Bronchial epithelial cell (primary cell): ENCODE data around the gene TSPOAP1. TPM values are rescaled to one million over a fixed set of nuclear protein-coding genes. Genes with fewer than 3 reads are reported as not detected.

ENCODE experiments used
- DNase-seq: peaks from one replicate; pipeline ENCODE4 v3.0.0-alpha.2; 2010; ENCODE audit warnings: low read depth
- FAIRE-seq: peaks from 2 replicates; lab custom pipeline; 2011; peaks lifted over from hg19 to GRCh38; lab: Jason Lieb, UNC
- H3K27me3 ChIP-seq: 2 replicates; pipeline ENCODE4 v1.5.1; 2011; ENCODE audit warnings: low read length; ENCODE audit not compliant: control insufficient read depth, insufficient read depth
- H3K36me3 ChIP-seq: 2 replicates; pipeline ENCODE4 v1.5.1; 2011; ENCODE audit warnings: low read length; ENCODE audit not compliant: control insufficient read depth, insufficient read depth
- H3K4me3 ChIP-seq: 2 replicates; pipeline ENCODE4 v1.5.1; 2011; ENCODE audit warnings: mild to moderate bottlenecking, low read depth, low read length, control low read depth
- CTCF ChIP-seq: IDR thresholded peaks from 2 replicates; pipeline ENCODE4 v1.5.1; 2011; ENCODE audit warnings: mild to moderate bottlenecking, moderate library complexity, low read length, control low read depth, inconsistent platforms; ENCODE audit not compliant: insufficient read depth, severe bottlenecking
- total RNA-seq: library from RNA; depleted of rRNA; stranded (reverse); fragments of >200 nt; gene quantifications from 2 replicates; pipeline ENCODE4 v1.2.1, GENCODE V29; 2014

The TSPOAP1 gene
- total RNA-seq, 1 donor from 2014 or later = 0.53 TPM

DNA sequence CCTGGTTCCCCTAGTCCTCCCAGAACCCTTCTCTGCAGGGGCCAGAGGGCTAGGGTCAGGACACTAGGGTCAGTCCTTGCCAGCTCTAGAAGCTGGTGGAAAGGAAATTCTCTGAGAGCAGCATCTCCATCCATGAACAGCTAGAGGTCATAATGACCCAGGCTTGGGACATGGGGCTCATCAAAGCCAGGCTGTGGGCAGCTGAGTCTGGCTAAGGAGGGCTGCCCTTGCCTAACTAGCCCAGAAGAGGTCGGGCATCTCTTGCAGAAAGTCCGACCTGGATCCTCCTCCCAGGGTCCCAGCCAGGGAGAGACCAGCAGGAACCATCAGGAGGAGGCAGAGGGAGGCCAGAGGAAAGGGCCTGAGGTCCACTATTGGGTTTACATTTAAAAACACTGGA is 52.2 kb downstream of the TSPOAP1 start:
- no peak for TF ChIP-seq CTCF
- DNase-seq = no peak
- Histone ChIP-seq H3K4me3 (no peak overlapping the region), H3K36me3 (no peaks in the 10 kb centered on the region), H3K27me3 (peaks cover 21% of the 10 kb centered on the region)
- no peak for FAIRE-seq

DNA sequence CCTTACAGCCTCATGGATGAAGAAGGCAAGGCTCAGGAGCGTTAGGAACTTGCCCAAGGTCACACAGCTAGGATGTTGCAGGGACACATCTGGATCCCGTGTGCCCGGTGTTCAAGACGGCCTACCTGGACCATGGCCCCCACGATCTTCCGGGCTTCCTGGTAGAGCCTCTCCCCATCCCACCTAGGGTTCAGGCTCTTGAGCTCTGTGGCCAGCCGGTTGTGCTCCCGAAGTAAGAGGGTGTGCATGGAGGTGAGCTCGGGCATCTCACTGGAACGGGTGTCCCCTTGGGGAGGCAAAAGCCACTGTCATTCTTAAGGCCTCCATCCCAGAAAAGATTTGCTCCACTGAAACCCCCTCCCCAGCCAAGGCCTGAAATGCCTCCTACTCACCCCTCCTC is 53.2 kb downstream of the TSPOAP1 start:
- no peak for FAIRE-seq
- no peak for TF ChIP-seq CTCF
- peaks cover 19% of the 10 kb centered on the region for H3K27me3 ChIP-seq

DNA sequence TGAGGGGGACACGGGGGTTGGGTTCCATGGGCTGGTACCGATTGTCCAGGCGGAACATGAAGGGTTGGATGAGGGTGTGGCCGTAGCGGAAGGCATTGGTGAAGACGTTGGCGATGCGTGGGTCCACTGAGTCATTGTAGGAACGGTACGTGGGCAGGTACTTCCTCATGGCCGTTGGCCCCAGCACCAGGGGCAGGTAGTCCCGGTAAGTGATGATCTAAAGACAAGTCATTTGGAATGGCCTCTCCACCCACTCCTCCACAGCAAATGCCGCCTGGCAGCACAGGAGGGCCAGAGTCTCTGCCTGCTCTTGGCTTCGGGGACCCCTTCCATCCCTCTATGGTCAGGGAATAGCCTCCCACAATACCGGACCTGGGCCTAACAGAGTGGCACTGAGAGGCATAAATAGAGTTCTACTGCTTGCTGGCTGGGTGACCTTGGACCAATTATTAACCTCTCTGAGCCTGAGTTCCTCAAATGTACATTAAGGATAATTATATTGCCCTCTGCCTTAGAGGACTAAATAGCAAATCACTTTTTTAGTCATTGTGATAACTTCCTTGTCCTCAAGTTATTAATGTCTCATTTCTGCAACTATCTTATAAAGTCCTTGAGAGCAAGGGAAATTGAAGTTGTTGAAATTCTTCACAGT is 55.0 kb downstream of the TSPOAP1 start:
- peaks cover 5% of the 10 kb centered on the region for H3K27me3 ChIP-seq
- no peak overlapping the region for H3K4me3 ChIP-seq
- no peaks in the 10 kb centered on the region for H3K36me3 ChIP-seq
- TF ChIP-seq CTCF = no peak
- no peak for DNase-seq
- no peak for FAIRE-seq

More for the DNA sequence above, 53.2 kb downstream of the TSPOAP1 start:
- no peaks in the 10 kb centered on the region for H3K36me3 ChIP-seq
- H3K4me3 ChIP-seq = no peak overlapping the region
- DNase-seq = no peak

GRCh38 chr17:58272367-58273280 is 56.0 kb downstream of the TSPOAP1 start:
- no peak overlapping the region for H3K4me3 ChIP-seq
- TF ChIP-seq CTCF = no peak
- FAIRE-seq = no peak
- DNase-seq = no peak
- H3K36me3 ChIP-seq = no peaks in the 10 kb centered on the region
- peaks cover 2% of the 10 kb centered on the region for H3K27me3 ChIP-seq

- FAIRE-seq (no peak), DNase-seq (no peak)
- peaks cover 3% of the 10 kb centered on the region for H3K27me3 ChIP-seq
- H3K4me3 ChIP-seq = no peak overlapping the region
- H3K36me3 ChIP-seq = no peaks in the 10 kb centered on the region
- no peak for TF ChIP-seq CTCF
Measured at GRCh38 chr17:58271216-58271931, 57.2 kb downstream of the TSPOAP1 start.
